Skeletal muscle tissue (tissue), 4 donors: ENCODE results near the gene GRM8. TPM values are rescaled to one million over a fixed set of nuclear protein-coding genes. Genes with fewer than 3 reads are reported as not detected.
"Not testable (repeated sequence)": the region's sequence is repeated elsewhere in the genome, so short reads cannot be mapped to it uniquely, and the experiment has no call there.

Source experiments
- H3K27ac ChIP-seq: one replicate; pipeline ENCODE4 v1.7.0; 2013; ENCODE audit warnings: mild to moderate bottlenecking, low read depth, low read length, inconsistent platforms
- H3K27me3 ChIP-seq, 3 donors: one replicate each; pipeline ENCODE4 v1.7.0; 2013; ENCODE audit warnings: low read length in 3 of 3; ENCODE audit not compliant: control insufficient read depth in 3 of 3, insufficient read depth in 3 of 3
- H3K36me3 ChIP-seq, 3 donors: one replicate each; pipeline ENCODE4 v1.7.0; 2013; ENCODE audit warnings: low read length in 3 of 3; ENCODE audit not compliant: control insufficient read depth in 3 of 3, insufficient read depth in 3 of 3
- H3K4me1 ChIP-seq, 3 donors: one replicate each; pipeline ENCODE4 v1.7.0; 2013; ENCODE audit warnings: low read length in 3 of 3, mild to moderate bottlenecking in 3 of 3; ENCODE audit not compliant: control insufficient read depth in 3 of 3, insufficient read depth in 3 of 3
- H3K4me3 ChIP-seq, 3 donors: one replicate each; pipeline ENCODE4 v1.7.0; 2013; ENCODE audit warnings: low read length in 3 of 3
- H3K9ac ChIP-seq, 3 donors: one replicate each; pipeline ENCODE4 v1.7.0; 2013; ENCODE audit warnings: low read length in 3 of 3, mild to moderate bottlenecking in 3 of 3, moderate library complexity in 2 of 3, low read depth in 1 of 3
- H3K9me3 ChIP-seq, 3 donors: one replicate each; pipeline ENCODE4 v1.7.0; 2013; ENCODE audit warnings: low read length in 3 of 3; ENCODE audit not compliant: control insufficient read depth in 3 of 3
- total RNA-seq: library from RNA; depleted of rRNA; stranded (reverse); fragments of >200 nt; gene quantifications from one replicate; pipeline ENCODE4 v1.2.3, GENCODE V29; 2014
- donor health status: Osteomylitis.

Gene GRM8
- total RNA-seq, 1 donor from 2014 or later, result not detected

DNA sequence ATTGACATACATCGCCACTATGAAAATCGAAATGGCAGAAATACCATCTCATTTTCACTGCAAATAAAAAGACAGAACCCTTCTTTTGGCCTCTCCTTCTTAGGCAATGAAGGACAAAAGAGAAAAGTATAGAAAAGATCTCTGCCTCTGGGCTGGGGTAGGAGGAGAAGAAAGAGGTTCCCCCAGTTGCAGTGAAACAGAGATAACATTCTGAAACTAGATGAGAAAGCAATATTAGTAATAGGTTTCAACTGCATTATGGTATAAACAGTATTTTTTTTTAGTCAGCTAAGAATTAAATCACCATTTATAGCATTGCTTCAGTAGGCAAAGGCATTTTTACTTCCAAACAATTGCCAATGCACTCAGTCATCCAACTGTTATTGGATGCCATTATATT lies 347.5 kb downstream of the GRM8 start:
- not testable (repeated sequence) for H3K9me3 ChIP-seq, H3K27ac ChIP-seq, H3K9ac ChIP-seq, H3K4me1 ChIP-seq, H3K27me3 ChIP-seq, H3K4me3 ChIP-seq, H3K36me3 ChIP-seq

DNA sequence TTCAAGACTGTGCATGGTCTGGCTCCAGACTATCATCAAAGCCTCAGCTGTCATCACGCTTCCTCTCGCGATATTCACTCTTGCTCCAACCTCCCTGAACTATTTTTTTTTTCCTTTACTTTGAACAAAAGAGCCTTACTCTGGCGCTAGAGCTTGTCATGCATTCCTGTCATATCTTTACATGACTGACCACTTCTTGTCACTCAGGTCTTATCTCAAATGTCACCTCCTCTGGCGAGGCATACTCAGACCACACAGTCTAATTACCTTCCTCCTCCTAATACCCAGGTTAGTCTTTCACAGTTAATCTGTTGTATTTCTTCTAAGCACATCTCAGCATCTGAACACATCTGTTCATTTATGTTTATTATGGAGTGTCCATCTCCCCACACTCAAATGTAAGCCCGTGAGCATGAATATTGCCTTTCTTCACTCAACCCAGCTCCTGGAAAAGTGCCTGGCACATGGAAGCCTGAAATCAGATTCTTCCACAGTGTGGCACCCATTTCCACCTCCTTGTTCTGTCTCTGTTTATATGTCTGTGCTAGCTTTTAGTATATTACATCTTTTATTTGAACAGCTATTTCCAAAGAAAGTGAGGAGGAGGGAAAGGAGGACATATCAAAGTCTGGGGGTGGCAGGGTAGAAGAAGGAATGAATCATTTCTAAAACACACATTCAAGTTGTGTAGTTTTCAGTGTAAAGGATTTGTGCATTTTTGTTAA lies 351.5 kb downstream of the GRM8 start:
- H3K4me3 ChIP-seq, H3K36me3 ChIP-seq, H3K9me3 ChIP-seq, H3K27ac ChIP-seq, H3K27me3 ChIP-seq, H3K4me1 ChIP-seq, H3K9ac ChIP-seq: not testable (repeated sequence)

DNA sequence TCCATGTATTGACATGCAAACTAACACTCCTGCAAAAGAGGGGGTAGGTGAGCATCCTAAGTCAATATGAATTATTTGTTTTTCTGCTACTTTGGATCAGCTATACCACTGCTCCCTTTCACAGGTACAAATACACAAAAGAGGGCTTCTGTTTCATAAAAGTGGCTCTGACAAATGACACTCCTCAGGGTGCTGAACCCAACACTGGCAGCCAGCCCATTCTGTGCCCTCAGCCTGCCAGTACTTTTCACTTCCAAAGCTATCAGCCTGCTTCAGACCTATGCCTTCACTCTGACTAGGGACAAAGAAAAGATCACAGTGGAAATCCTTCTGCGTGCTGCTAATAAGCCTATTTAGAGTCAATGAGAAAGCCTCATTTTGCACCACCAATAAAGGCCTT lies 364.8 kb downstream of the GRM8 start:
- not testable (repeated sequence) for H3K27ac ChIP-seq, H3K36me3 ChIP-seq, H3K4me1 ChIP-seq, H3K27me3 ChIP-seq, H3K4me3 ChIP-seq, H3K9me3 ChIP-seq, H3K9ac ChIP-seq

DNA sequence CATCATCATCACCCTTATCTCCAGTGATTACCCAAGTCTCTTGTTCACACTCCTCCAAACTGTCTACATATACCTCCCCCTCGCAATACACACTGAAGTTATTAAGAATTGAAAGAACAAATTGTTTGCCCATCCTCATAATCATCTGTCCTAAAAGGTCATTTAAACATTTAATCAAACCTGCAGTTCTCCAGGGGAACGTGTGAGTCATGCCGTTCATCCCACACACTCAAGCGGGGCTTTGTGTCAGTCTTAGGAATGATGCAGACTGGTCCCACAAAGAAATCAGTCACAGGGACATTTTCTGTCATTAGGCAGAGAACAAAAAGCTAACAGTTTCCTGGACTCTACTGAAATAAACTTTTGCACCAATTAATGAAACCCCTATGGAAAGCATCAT lies 365.2 kb downstream of the GRM8 start:
- not testable (repeated sequence) for H3K36me3 ChIP-seq, H3K4me3 ChIP-seq, H3K9ac ChIP-seq, H3K9me3 ChIP-seq, H3K4me1 ChIP-seq, H3K27me3 ChIP-seq, H3K27ac ChIP-seq

DNA sequence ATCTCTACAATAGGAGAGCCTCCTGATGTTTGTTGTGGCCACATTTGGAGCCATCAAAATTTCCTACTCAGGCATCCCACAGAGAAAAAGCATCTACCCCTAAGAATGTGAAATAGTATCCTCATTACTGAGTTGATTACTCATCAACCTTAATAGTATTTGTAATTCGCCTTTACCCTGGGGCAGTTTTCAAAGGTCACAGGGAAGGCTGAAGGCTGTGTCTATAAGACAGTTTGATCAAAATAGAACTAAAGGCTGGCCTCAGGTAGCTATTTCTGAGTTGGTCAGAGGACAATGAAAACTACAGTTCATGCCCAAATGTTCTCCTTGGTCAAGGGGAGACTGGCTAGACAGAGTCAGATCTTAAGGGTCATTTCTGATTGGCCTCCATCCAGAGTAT lies 370.0 kb downstream of the GRM8 start:
- not testable (repeated sequence) for H3K27me3 ChIP-seq, H3K9ac ChIP-seq, H3K4me3 ChIP-seq, H3K4me1 ChIP-seq, H3K9me3 ChIP-seq, H3K27ac ChIP-seq, H3K36me3 ChIP-seq

DNA sequence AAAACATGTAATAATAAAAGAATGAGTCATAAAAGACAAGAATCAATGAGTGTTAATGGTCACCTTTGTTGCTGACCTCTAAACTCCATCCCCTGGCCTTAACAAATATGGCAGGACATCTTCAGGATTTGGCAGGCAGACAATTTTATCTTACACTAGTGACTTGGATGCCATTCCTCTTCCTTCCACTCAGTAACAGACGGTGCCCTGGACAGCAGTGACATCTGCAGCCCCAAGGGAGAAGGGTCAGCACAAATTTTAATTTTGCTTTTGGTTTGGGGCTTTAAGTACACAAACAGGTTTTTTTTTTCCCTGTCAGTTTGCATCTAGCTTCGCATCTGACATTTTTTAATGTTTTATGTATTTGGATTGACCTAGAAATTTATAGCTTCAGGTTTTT lies 370.8 kb downstream of the GRM8 start:
- not testable (repeated sequence) for H3K27ac ChIP-seq, H3K36me3 ChIP-seq, H3K27me3 ChIP-seq, H3K4me3 ChIP-seq, H3K9ac ChIP-seq, H3K9me3 ChIP-seq, H3K4me1 ChIP-seq

DNA sequence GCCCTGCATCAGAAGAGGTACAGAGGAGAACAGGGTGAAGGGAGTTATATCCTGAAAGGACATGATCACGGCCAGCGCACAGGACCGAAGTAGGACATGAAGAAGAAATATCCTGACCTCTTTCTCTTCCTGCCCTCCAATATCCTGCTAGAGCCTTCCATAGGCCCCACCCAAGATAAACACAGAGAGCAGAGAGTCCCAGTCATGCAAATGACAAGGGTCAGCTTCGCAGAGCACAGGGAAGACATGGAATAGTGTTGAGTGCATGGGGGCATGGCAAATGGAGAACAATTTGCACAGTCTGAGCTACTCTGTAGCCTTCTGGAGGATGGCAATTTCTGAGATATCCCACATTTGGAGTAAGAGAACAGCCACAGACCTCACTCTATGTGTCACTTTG lies 371.4 kb downstream of the GRM8 start:
- no peak overlapping the region for H3K4me3 ChIP-seq
- no peaks in the 10 kb centered on the region for H3K36me3 ChIP-seq

DNA sequence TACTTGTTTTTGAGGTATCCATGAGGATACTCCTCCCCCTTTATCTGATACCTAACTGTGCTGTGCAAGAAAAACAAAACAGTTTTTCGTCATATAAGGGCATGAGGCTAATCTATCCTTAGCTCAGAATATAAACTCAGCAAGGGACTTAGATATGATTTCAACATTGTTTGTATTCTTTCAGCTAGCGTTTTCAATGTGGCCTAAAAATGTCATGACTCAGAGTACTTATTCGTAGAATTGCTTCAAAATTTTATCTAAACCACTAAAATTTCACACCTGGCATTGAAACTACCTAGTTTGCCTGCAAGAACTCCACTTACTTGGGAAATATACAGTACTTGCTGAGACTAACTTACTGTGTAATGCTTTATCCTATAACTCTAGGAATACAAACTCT lies 376.2 kb downstream of the GRM8 start:
- not testable (repeated sequence) for H3K4me3 ChIP-seq, H3K9me3 ChIP-seq, H3K4me1 ChIP-seq

More for the DNA sequence above, 371.4 kb downstream of the GRM8 start:
- Histone ChIP-seq H3K9ac (no peak overlapping the region), H3K27me3 (no peaks in the 10 kb centered on the region), H3K9me3 (no peaks in the 10 kb centered on the region), H3K4me1 (no peaks in the 10 kb centered on the region), H3K27ac (no peak overlapping the region)

DNA sequence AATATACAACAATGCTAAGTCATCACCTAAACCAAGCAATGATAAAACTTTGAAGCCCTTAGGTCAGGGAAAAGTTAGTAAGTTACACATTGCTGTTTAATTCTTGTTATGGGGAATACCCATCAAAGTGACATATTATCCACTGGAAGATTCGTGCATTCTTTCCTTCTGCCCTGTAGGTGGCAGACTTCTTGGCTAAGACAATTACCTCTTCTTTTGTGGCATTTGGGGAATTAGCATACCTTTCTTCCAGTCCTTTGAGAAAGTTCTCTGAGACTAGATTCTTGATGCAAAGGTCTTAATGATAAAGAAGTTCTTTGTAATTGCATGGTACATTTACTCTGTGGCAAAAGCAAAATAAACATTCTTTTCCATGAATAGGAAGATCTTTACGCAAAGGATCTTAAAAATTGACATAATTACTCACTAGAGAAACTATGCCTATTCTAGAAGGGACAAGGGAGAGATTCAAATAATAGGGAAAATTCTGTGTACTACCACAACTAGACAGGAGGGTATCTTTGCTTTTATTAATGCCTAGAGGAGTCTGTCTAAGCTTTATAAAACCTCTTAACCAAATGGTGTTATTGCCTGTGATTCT lies 395.9 kb downstream of the GRM8 start:
- Histone ChIP-seq H3K27ac (no peak overlapping the region), H3K9ac (no peak overlapping the region), H3K4me3 (no peak overlapping the region), H3K9me3 (no peaks in the 10 kb centered on the region), H3K4me1 (no peaks in the 10 kb centered on the region), H3K36me3 (no peaks in the 10 kb centered on the region), H3K27me3 (no peaks in the 10 kb centered on the region)

More for the DNA sequence above, 376.2 kb downstream of the GRM8 start:
- H3K9ac ChIP-seq, H3K27ac ChIP-seq, H3K27me3 ChIP-seq, H3K36me3 ChIP-seq: not testable (repeated sequence)

DNA sequence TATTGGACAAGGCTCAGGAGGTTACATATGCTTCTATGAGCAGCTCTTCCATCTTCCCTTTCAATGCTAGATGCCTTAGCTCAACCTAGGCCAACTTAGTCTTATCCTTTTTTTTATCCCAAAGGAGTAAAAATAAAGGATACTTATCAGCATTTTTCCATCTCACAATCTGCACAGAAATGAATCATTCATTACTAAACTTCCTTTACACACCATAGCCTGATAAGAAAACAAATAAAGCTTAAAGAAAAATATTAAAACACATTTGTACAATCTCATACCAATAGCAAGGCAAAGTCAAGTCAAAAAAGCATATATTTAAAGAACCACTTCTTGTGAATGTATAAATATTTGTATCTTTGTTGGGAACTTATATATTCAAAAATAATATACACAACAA lies 407.4 kb downstream of the GRM8 start:
- no peak overlapping the region for H3K4me3 ChIP-seq

More for the DNA sequence above, 407.4 kb downstream of the GRM8 start:
- H3K9me3 ChIP-seq, result no peaks in the 10 kb centered on the region
- H3K27ac ChIP-seq, result no peak overlapping the region
- no peaks in the 10 kb centered on the region for H3K36me3 ChIP-seq
- no peaks in the 10 kb centered on the region for H3K4me1 ChIP-seq
- no peaks in the 10 kb centered on the region for H3K27me3 ChIP-seq
- H3K9ac ChIP-seq, result no peak overlapping the region
